CD4-positive, alpha-beta T cell treated with Interferon alpha-2 for 1 hour (primary cell): ENCODE measurements around the gene TAF1L.
A peak's percentile ranks its signal among the peaks of the same experiment; 100 is the strongest.
"Not testable (repeated sequence)": the region's sequence is repeated elsewhere in the genome, so short reads cannot be mapped to it uniquely, and the experiment has no call there.

Experiments used
- DNase-seq, 2 donors: peaks; one replicate each; pipeline ENCODE4 v3.0.0-alpha.2; 2020 to 2022

Gene TAF1L

GRCh38 chr9:32635362-32635761 lies at the start of gene TAF1L:
TAF1L (minus strand) TSS chr9:32635669; CDS start chr9:32635579, 90 bp downstream.
- DNase-seq: no peak

- DNase-seq: no peak
These were observed 46.3 kb upstream of the TAF1L start for GRCh38 chr9:32681751-32682150.

- no peak for DNase-seq
These were observed 42.5 kb upstream of the TAF1L start for GRCh38 chr9:32677931-32678330.

- DNase-seq: no peak
These were observed 37.0 kb upstream of the TAF1L start for GRCh38 chr9:32672469-32672868.

GRCh38 chr9:32671333-32671732 lies 35.9 kb upstream of the TAF1L start:
- DNase-seq: no peak

GRCh38 chr9:32665101-32665500 lies 29.6 kb upstream of the TAF1L start:
- no peak for DNase-seq

- no peak for DNase-seq
These were observed 28.3 kb upstream of the TAF1L start for GRCh38 chr9:32663741-32664140.

GRCh38 chr9:32647671-32648070 lies 12.2 kb upstream of the TAF1L start:
- DNase-seq: no peak

GRCh38 chr9:32644698-32645097 lies 9.2 kb upstream of the TAF1L start:
- DNase-seq: no peak

GRCh38 chr9:32633151-32633550 lies 2.3 kb downstream of the TAF1L start:
- DNase-seq: not testable (repeated sequence)

- no peak for DNase-seq
These were observed 3.5 kb downstream of the TAF1L start for GRCh38 chr9:32631991-32632390.

- no peak for DNase-seq
These were observed 8.0 kb downstream of the TAF1L start for GRCh38 chr9:32627394-32627954.

- no peak for DNase-seq
These were observed 10.1 kb downstream of the TAF1L start for GRCh38 chr9:32625320-32625719.

- no peak for DNase-seq
These were observed 12.5 kb downstream of the TAF1L start for GRCh38 chr9:32622948-32623347.

GRCh38 chr9:32618261-32618660 lies 17.2 kb downstream of the TAF1L start:
- DNase-seq: no peak

GRCh38 chr9:32606811-32607210 lies 28.7 kb downstream of the TAF1L start:
- DNase-seq: no peak

GRCh38 chr9:32603914-32604852 lies 31.3 kb downstream of the TAF1L start:
- no peak for DNase-seq

GRCh38 chr9:32599021-32599420 lies 36.4 kb downstream of the TAF1L start:
- DNase-seq: not testable (repeated sequence)

GRCh38 chr9:32596936-32597335 lies 38.5 kb downstream of the TAF1L start:
- DNase-seq: no peak

- DNase-seq: no peak
These were observed 39.2 kb downstream of the TAF1L start for GRCh38 chr9:32596096-32596865.

- DNase-seq: no peak
These were observed 44.6 kb downstream of the TAF1L start for GRCh38 chr9:32590898-32591297.

GRCh38 chr9:32590476-32590875 lies 45.0 kb downstream of the TAF1L start:
- no peak for DNase-seq

- DNase-seq: peak in 1 of 2 donors; percentile 23
These were observed 46.3 kb downstream of the TAF1L start for GRCh38 chr9:32589083-32589723.
